H9 (cell line): ENCODE data around the gene VPS13A. TPM values are rescaled to one million over a fixed set of nuclear protein-coding genes. Genes with fewer than 3 reads are reported as not detected.

Experiments
- DNase-seq: peaks from one replicate; pipeline ENCODE4 v3.0.0-alpha.2; 2017
- H2AFZ ChIP-seq: one replicate; pipeline ENCODE4 v1.6.1; 2013; ENCODE audit warnings: mild to moderate bottlenecking, low read length, control low read depth, moderate library complexity
- H2AK5ac ChIP-seq: 2 replicates; pipeline ENCODE4 v1.6.1; 2013; ENCODE audit warnings: low read length, control low read depth, mixed read lengths; ENCODE audit not compliant: insufficient read length
- H2BK120ac ChIP-seq: one replicate; pipeline ENCODE4 v1.6.1; 2013; ENCODE audit warnings: low read depth, mild to moderate bottlenecking, low read length, control low read depth, inconsistent platforms; ENCODE audit not compliant: poor library complexity, severe bottlenecking
- H2BK12ac ChIP-seq: 2 replicates; pipeline ENCODE4 v1.6.1; 2013; ENCODE audit warnings: low read length, control low read depth, mixed read lengths, low read depth; ENCODE audit not compliant: insufficient read length
- H2BK15ac ChIP-seq: 2 replicates; pipeline ENCODE4 v1.6.1; 2013; ENCODE audit warnings: low read depth, low read length, control low read depth
- H2BK20ac ChIP-seq: one replicate; pipeline ENCODE4 v1.6.1; 2013; ENCODE audit warnings: low read depth, mild to moderate bottlenecking, low read length, control low read depth, inconsistent platforms; ENCODE audit not compliant: poor library complexity, severe bottlenecking
- H2BK5ac ChIP-seq: 2 replicates; pipeline ENCODE4 v1.6.1; 2013; ENCODE audit warnings: low read length, control low read depth, mixed read lengths; ENCODE audit not compliant: insufficient read length
- H3K14ac ChIP-seq: 2 replicates; pipeline ENCODE4 v1.6.1; 2013; ENCODE audit warnings: low read length, control low read depth; ENCODE audit not compliant: insufficient read depth
- H3K18ac ChIP-seq: 2 replicates; pipeline ENCODE4 v1.6.1; 2013; ENCODE audit warnings: low read depth, mild to moderate bottlenecking, mixed read lengths, low read length, control low read depth; ENCODE audit not compliant: insufficient read length
- H3K23ac ChIP-seq: 2 replicates; pipeline ENCODE4 v1.6.1; 2013; ENCODE audit warnings: low read length, control low read depth, mixed read lengths, low read depth; ENCODE audit not compliant: insufficient read length
- H3K23me2 ChIP-seq: 2 replicates; pipeline ENCODE4 v1.6.1; 2013; ENCODE audit warnings: low read depth, mild to moderate bottlenecking, mixed read lengths, low read length, control low read depth; ENCODE audit not compliant: insufficient read length, poor library complexity, severe bottlenecking
- H3K27ac ChIP-seq: 2 replicates; pipeline ENCODE4 v1.5.1; 2013; ENCODE audit warnings: low read length, control low read depth, mixed read lengths, low read depth; ENCODE audit not compliant: insufficient read length
- H3K27me3 ChIP-seq: 2 replicates; pipeline ENCODE4 v1.6.1; 2013; ENCODE audit warnings: low read length, control low read depth, inconsistent platforms; ENCODE audit not compliant: insufficient read depth
- H3K4ac ChIP-seq: 2 replicates; pipeline ENCODE4 v1.6.1; 2013; ENCODE audit warnings: low read depth, mild to moderate bottlenecking, control low read depth, inconsistent platforms, low read length, moderate library complexity
- H3K4me1 ChIP-seq: 2 replicates; pipeline ENCODE4 v1.6.1; 2013; ENCODE audit warnings: low read length, control low read depth, inconsistent platforms; ENCODE audit not compliant: insufficient read depth
- H3K4me2 ChIP-seq: 2 replicates; pipeline ENCODE4 v1.6.1; 2013; ENCODE audit warnings: low read length, control low read depth, mixed read lengths; ENCODE audit not compliant: insufficient read length, insufficient read depth
- H3K56ac ChIP-seq: 2 replicates; pipeline ENCODE4 v1.6.1; 2013; ENCODE audit warnings: low read depth, mild to moderate bottlenecking, mixed read lengths, low read length, control low read depth; ENCODE audit not compliant: insufficient read length
- H3K79me1 ChIP-seq: 2 replicates; pipeline ENCODE4 v1.6.1; 2013; ENCODE audit warnings: low read depth, mild to moderate bottlenecking, moderate library complexity, low read length, control low read depth, inconsistent platforms; ENCODE audit not compliant: insufficient read depth, poor library complexity, severe bottlenecking
- H3K79me2 ChIP-seq: 2 replicates; pipeline ENCODE4 v1.6.1; 2013; ENCODE audit warnings: low read length, control low read depth, inconsistent platforms; ENCODE audit not compliant: insufficient read depth
- H3K9ac ChIP-seq: 2 replicates; pipeline ENCODE4 v1.6.1; 2013; ENCODE audit warnings: low read length, control low read depth, mixed read lengths; ENCODE audit not compliant: insufficient read length; ENCODE audit errors: extremely low read depth
- H3K9me3 ChIP-seq: one replicate; pipeline ENCODE4 v1.6.1; 2013; ENCODE audit warnings: low read depth, low read length, inconsistent platforms; ENCODE audit not compliant: control insufficient read depth
- H3T11ph ChIP-seq: one replicate; pipeline ENCODE4 v1.6.1; 2013; ENCODE audit warnings: mild to moderate bottlenecking, low read length, control low read depth, inconsistent platforms
- H4K20me1 ChIP-seq: one replicate; pipeline ENCODE4 v1.6.1; 2013; ENCODE audit not compliant: control insufficient read depth, insufficient read length, insufficient read depth
- H4K5ac ChIP-seq: 2 replicates; pipeline ENCODE4 v1.6.1; 2013; ENCODE audit warnings: low read depth, mild to moderate bottlenecking, mixed read lengths, low read length, control low read depth; ENCODE audit not compliant: insufficient read length
- H4K8ac ChIP-seq: replicated peaks from 2 replicates; pipeline ENCODE4 v1.6.1; 2013; ENCODE audit warnings: low read length, control low read depth, mixed read lengths, low read depth; ENCODE audit not compliant: insufficient read length
- H4K91ac ChIP-seq: 2 replicates; pipeline ENCODE4 v1.6.1; 2013; ENCODE audit warnings: low read depth, mild to moderate bottlenecking, moderate library complexity, mixed read lengths, low read length, control low read depth; ENCODE audit not compliant: insufficient read length
- H3K27ac Mint-ChIP-seq, 3 experiments: 2 replicates in 2 of 3; 3 replicates in 1 of 3; pipeline ENCODE4 v1.8.0; 2020 to 2021; ENCODE audit warnings: mixed read lengths in 3 of 3, mild to moderate bottlenecking in 1 of 3, moderate library complexity in 1 of 3
- H3K27me3 Mint-ChIP-seq: 2 replicates; pipeline ENCODE4 v1.8.0; 2021; ENCODE audit warnings: low read depth, mild to moderate bottlenecking, moderate library complexity, mixed read lengths
- H3K36me3 Mint-ChIP-seq, 3 experiments: 2 replicates in 2 of 3; 3 replicates in 1 of 3; pipeline ENCODE4 v1.8.0; 2020 to 2021; ENCODE audit warnings: low read depth in 3 of 3, mixed read lengths in 3 of 3; ENCODE audit not compliant: insufficient read depth in 1 of 3
- H3K4me1 Mint-ChIP-seq, 2 experiments: 2 replicates each; pipeline ENCODE4 v1.8.0; 2020; ENCODE audit warnings: mixed read lengths in 2 of 2
- H3K4me3 Mint-ChIP-seq, 2 experiments: 2 replicates in 1 of 2; 3 replicates in 1 of 2; pipeline ENCODE4 v1.8.0; 2020 to 2021; ENCODE audit warnings: mild to moderate bottlenecking in 2 of 2, mixed read lengths in 2 of 2, moderate library complexity in 1 of 2
- H3K9me3 Mint-ChIP-seq, 2 experiments: 2 replicates in 1 of 2; 3 replicates in 1 of 2; pipeline ENCODE4 v1.8.0; 2020; ENCODE audit warnings: mild to moderate bottlenecking in 2 of 2, mixed read lengths in 2 of 2, moderate library complexity in 1 of 2
- WGBS: extraction: QIAGEN DNeasy Blood & Tissue Kit; methylation state at CpG from one replicate; pipeline ENCODE4 v1.1.7; 2013; ENCODE audit warnings: missing lambda C conversion rate, low lambda C conversion rate, mixed read lengths; ENCODE audit not compliant: insufficient read length; ENCODE audit errors: extremely low coverage; 5-methylcytosine and 5-hydroxymethylcytosine counted together
- total RNA-seq: library from RNA; stranded (reverse); gene quantifications from 2 replicates; pipeline ENCODE4 v1.2.1, GENCODE V29; 2021
- TF ChIP-seq, protein P1 (sequence below): fragments of 200-600 bp; sonication (generic); conservative IDR thresholded peaks from 3 replicates; pipeline ENCODE4 v1.8.0; 2021; ENCODE audit warnings: antibody characterized with exemption, mild to moderate bottlenecking

VPS13A gene
- total RNA-seq, 1 experiment from 2014 or later, result 34.0 TPM

DNA sequence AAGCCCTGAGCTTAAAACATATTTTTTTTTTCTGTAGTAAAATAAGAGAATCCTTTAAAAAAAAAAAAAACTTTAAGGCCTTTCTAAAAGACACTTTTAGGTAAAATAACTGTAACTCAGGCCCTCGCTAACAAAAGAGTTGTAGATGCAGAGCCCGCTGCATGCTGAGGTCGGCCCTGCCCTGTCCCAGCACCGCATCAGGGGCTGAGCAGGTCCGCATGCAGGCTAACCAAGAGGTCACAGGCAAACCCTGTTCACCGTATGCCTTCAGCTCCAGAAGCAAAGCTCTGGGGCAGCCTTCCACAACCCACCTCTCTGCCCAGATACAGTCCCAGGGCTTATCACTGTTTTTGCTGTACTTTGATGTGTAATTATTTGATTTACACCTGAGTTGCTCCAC is 254.7 kb downstream of the VPS13A start:
- Mint-ChIP-seq H3K4me1 (peaks cover 3 to 9% of the 10 kb centered on the region in 2 experiments), H3K27ac (0 out of 7 replicates have a peak overlapping the region, but pooled peaks of 1 of the 3 experiments have one; percentile 28), H3K4me3 (no peak overlapping the region), H3K36me3 (no peaks in the 10 kb centered on the region), H3K9me3 (no peaks in the 10 kb centered on the region), H3K27me3 (peaks cover 5% of the 10 kb centered on the region)
- no peaks in the 10 kb centered on the region for H3K23me2 ChIP-seq
- no peak overlapping the region for H2BK20ac ChIP-seq
- H3K56ac ChIP-seq, result no peak overlapping the region
- H3K9ac ChIP-seq, result no peak overlapping the region
- H3K23ac ChIP-seq, result no peak overlapping the region
- no peak overlapping the region for H3T11ph ChIP-seq
- no peak overlapping the region for H4K91ac ChIP-seq
- no peak overlapping the region for H3K27ac ChIP-seq
- TF ChIP-seq, protein P1, sequence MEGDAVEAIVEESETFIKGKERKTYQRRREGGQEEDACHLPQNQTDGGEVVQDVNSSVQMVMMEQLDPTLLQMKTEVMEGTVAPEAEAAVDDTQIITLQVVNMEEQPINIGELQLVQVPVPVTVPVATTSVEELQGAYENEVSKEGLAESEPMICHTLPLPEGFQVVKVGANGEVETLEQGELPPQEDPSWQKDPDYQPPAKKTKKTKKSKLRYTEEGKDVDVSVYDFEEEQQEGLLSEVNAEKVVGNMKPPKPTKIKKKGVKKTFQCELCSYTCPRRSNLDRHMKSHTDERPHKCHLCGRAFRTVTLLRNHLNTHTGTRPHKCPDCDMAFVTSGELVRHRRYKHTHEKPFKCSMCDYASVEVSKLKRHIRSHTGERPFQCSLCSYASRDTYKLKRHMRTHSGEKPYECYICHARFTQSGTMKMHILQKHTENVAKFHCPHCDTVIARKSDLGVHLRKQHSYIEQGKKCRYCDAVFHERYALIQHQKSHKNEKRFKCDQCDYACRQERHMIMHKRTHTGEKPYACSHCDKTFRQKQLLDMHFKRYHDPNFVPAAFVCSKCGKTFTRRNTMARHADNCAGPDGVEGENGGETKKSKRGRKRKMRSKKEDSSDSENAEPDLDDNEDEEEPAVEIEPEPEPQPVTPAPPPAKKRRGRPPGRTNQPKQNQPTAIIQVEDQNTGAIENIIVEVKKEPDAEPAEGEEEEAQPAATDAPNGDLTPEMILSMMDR, result no peak
- WGBS, result no CpG with 5 or more reads among the region's 6 CpGs
- H3K79me1 ChIP-seq, result no peaks in the 10 kb centered on the region
- no peak overlapping the region for H3K4ac ChIP-seq
- no peak overlapping the region for H4K8ac ChIP-seq
- no peaks in the 10 kb centered on the region for H3K27me3 ChIP-seq
- no peak overlapping the region for H2AFZ ChIP-seq
- H3K4me2 ChIP-seq, result no peak overlapping the region
- H3K18ac ChIP-seq, result no peak overlapping the region
- H2BK120ac ChIP-seq, result no peak overlapping the region
- H2BK12ac ChIP-seq, result no peak overlapping the region
- no peak for DNase-seq
- no peaks in the 10 kb centered on the region for H3K9me3 ChIP-seq
- no peak overlapping the region for H3K14ac ChIP-seq
- no peak overlapping the region for H2AK5ac ChIP-seq
- H3K79me2 ChIP-seq, result no peaks in the 10 kb centered on the region
- H2BK15ac ChIP-seq, result no peak overlapping the region
- no peaks in the 10 kb centered on the region for H4K20me1 ChIP-seq
- no peak overlapping the region for H4K5ac ChIP-seq
- no peak overlapping the region for H2BK5ac ChIP-seq
- no peaks in the 10 kb centered on the region; the same call in 1 of the 2 replicates for H3K4me1 ChIP-seq
